ENCODE results near the gene PPP1R14C. TPM values are rescaled to one million over a fixed set of nuclear protein-coding genes. Genes with fewer than 3 reads are reported as not detected.

PPP1R14C gene
- total and polyA plus RNA-seq, 7 donors, result under 0.01 to 37.0 (median 19.8) TPM; not detected in 2

DNA sequence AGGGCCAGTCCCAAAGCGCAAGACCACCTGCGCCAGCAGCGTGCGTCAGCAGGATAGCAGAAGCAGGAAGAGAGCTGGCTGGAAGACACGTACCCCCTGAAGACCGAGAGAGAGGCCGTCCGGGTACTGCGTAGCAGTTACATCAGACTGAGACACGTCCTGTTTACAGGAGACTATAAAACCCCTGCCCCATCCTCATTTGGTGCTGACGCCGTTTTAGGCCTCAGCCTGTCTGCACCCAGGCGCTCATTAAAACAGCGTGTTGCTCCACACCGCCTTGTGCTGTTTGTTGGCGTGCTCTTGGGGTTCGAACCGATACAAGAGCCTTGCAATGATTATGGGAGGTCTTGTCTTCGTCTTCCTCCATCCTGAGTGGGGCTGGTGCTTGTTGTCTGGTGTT lies 42.1 kb upstream of the PPP1R14C start:
- H3K4me1 ChIP-seq, result no peaks in the 10 kb centered on the region
- no peak for TF ChIP-seq POLR2AphosphoS5 (IDR thresholded peaks at IDR 0.05)
- TF ChIP-seq EP300 (IDR thresholded peaks at IDR 0.05), result no peak
- TF ChIP-seq, protein P1, sequence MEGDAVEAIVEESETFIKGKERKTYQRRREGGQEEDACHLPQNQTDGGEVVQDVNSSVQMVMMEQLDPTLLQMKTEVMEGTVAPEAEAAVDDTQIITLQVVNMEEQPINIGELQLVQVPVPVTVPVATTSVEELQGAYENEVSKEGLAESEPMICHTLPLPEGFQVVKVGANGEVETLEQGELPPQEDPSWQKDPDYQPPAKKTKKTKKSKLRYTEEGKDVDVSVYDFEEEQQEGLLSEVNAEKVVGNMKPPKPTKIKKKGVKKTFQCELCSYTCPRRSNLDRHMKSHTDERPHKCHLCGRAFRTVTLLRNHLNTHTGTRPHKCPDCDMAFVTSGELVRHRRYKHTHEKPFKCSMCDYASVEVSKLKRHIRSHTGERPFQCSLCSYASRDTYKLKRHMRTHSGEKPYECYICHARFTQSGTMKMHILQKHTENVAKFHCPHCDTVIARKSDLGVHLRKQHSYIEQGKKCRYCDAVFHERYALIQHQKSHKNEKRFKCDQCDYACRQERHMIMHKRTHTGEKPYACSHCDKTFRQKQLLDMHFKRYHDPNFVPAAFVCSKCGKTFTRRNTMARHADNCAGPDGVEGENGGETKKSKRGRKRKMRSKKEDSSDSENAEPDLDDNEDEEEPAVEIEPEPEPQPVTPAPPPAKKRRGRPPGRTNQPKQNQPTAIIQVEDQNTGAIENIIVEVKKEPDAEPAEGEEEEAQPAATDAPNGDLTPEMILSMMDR (IDR thresholded peaks at IDR 0.05), result no peak
- TF ChIP-seq POLR2A (IDR thresholded peaks at IDR 0.05), result no peak
- H3K27ac ChIP-seq, result no peak overlapping the region
- 91 to 95% methylated on average over 19 of the region's 19 CpGs for WGBS, 2 donors
- DNase-seq, result no peak
- H3K4me3 ChIP-seq, result no peak overlapping the region
- H3K36me3 ChIP-seq, result no peaks in the 10 kb centered on the region
- H3K27me3 ChIP-seq, result peaks cover 0 to 1% (median 0%) of the 10 kb centered on the region in 3 donors
- no peaks in the 10 kb centered on the region for H3K9me3 ChIP-seq
- intact Hi-C loops (cut with DNase I), result no loop called here

DNA sequence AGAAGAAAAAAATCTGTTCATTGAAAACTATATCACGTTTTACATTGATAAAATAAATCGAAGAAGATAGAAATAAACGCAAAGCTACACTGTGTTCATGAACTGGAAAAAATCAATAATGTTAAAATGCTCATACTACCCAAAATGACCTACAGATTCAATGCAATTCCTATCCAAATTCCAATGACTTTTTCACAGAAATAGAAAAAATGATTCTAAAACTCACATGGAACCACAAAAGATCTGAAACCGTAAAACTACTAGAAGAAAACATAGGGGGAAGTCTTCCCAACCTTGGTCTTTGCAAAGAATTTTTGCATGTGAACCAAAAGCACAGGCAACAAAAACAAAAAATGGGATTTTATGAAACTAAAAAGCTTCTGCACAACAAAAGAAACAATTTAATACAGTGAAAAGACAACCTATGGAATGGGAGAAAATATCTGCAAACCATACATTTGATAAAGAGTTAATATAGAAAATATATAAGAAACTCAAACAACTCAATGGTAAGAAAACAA lies 40.0 kb upstream of the PPP1R14C start:
- 94 to 96% methylated on average over 4 of the region's 4 CpGs for WGBS, 2 donors
- H3K4me1 ChIP-seq, result no peaks in the 10 kb centered on the region
- DNase-seq, result no peak
- no peak for TF ChIP-seq EP300 (IDR thresholded peaks at IDR 0.05)
- TF ChIP-seq POLR2A (IDR thresholded peaks at IDR 0.05), result no peak
- no peak for TF ChIP-seq POLR2AphosphoS5 (IDR thresholded peaks at IDR 0.05)
- TF ChIP-seq, protein P1 (IDR thresholded peaks at IDR 0.05), result no peak
- intact Hi-C loops (cut with DNase I), result no loop called here
- H3K27ac ChIP-seq, result no peak overlapping the region
- H3K27me3 ChIP-seq, result no peaks in the 10 kb centered on the region
- H3K4me3 ChIP-seq, result no peak overlapping the region
- no peaks in the 10 kb centered on the region for H3K36me3 ChIP-seq
- no peaks in the 10 kb centered on the region for H3K9me3 ChIP-seq

DNA sequence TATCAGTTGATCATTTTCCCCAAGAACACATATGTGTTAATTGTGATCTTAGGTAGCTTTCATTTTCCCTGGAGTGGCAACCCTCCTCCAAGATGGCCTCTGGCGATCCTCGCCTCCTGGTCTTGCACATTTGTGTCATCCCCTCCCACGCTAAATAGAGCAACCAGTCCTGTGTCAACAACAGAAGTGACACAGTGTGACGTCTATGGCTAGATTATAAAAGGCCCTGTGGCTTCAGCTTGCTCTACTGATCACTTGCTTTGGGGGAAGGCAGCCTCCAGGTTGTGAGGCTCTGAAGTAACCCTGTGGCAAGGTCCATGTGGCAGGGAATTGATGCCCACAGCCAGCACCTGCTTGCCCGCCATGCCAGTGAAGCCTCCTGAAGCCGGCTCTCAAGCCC lies 30.6 kb upstream of the PPP1R14C start:
- no peaks in the 10 kb centered on the region for H3K36me3 ChIP-seq
- TF ChIP-seq POLR2AphosphoS5 (IDR thresholded peaks at IDR 0.05) (no peak), EP300 (IDR thresholded peaks at IDR 0.05) (no peak), POLR2A (IDR thresholded peaks at IDR 0.05) (no peak)
- TF ChIP-seq, protein P1 (IDR thresholded peaks at IDR 0.05), result no peak
- H3K4me1 ChIP-seq, result no peaks in the 10 kb centered on the region
- no peak for DNase-seq
- intact Hi-C loops (cut with DNase I), result no loop called here
- H3K27me3 ChIP-seq, result no peaks in the 10 kb centered on the region
- H3K9me3 ChIP-seq, result no peaks in the 10 kb centered on the region
- H3K4me3 ChIP-seq, result no peak overlapping the region
- no peak overlapping the region for H3K27ac ChIP-seq
- 85 to 88% methylated on average over 6 of the region's 6 CpGs for WGBS, 2 donors

DNA sequence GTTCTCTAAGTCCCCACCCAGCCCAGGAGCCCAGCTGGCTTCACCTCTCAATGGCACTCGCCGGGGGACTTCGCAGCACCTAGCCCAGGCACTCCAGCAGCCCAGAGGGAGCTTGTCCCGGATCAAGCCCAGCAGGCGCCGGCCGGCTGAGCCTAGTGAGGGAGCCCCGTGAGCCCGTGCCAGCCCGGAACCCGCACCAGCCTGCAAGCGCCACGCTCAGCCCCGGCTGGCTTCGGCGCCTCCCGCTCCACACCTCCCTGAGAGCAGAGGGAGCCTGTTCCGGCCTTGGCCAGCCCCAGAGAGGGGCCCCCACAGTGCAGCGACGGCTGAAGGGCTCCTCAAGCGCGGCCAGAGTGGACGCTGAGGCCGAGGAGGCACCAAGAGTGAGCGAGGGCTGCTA lies 27.1 kb upstream of the PPP1R14C start:
- Histone ChIP-seq H3K9me3 (no peaks in the 10 kb centered on the region), H3K27me3 (no peaks in the 10 kb centered on the region), H3K4me1 (no peaks in the 10 kb centered on the region), H3K36me3 (no peaks in the 10 kb centered on the region), H3K4me3 (no peak overlapping the region), H3K27ac (no peak overlapping the region)
- intact Hi-C loops (cut with DNase I), result no loop called here
- TF ChIP-seq POLR2AphosphoS5 (IDR thresholded peaks at IDR 0.05) (no peak), EP300 (IDR thresholded peaks at IDR 0.05) (no peak), POLR2A (IDR thresholded peaks at IDR 0.05) (no peak)
- TF ChIP-seq, protein P1 (IDR thresholded peaks at IDR 0.05), result no peak
- 96 to 97% methylated on average over 25 of the region's 25 CpGs for WGBS, 2 donors
- DNase-seq, result no peak

DNA sequence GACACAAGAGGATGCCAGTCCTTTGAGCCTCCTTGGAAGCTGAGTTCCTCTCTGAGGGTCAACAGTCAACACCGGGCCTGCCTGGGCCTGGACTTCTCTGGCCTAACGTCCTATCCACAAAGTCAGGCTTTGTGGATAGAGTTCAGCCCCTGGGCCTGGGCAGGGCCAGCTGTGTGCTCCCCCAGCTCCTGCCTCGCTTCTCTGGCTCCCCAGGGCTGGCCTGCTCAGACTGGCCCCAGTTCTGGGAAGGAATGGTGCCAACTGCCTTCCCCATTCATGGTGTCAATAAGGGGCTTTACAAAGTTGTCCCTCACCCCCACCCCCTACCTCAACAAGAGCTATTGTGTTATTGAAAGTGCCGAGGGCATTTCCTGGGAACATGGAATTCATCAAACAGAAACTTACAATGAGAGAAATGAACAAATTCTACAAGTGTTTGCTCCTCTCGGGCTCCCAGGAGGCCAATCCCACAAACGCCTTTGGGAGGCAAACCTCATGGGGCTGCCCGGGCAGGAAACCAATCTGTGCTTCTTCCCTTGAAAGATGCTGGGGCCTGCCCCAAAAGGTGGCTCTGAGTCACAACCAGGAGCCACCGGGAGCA lies 26.5 kb upstream of the PPP1R14C start:
- TF ChIP-seq POLR2A (IDR thresholded peaks at IDR 0.05), result no peak
- no peak for TF ChIP-seq POLR2AphosphoS5 (IDR thresholded peaks at IDR 0.05)
- TF ChIP-seq, protein P1 (IDR thresholded peaks at IDR 0.05), result no peak
- TF ChIP-seq EP300 (IDR thresholded peaks at IDR 0.05), result no peak
- intact Hi-C loops (cut with DNase I), result no loop called here

More for the DNA sequence above, 26.5 kb upstream of the PPP1R14C start:
- Histone ChIP-seq H3K27ac (no peak overlapping the region), H3K36me3 (no peaks in the 10 kb centered on the region), H3K4me3 (no peak overlapping the region), H3K9me3 (no peaks in the 10 kb centered on the region), H3K27me3 (no peaks in the 10 kb centered on the region), H3K4me1 (no peaks in the 10 kb centered on the region)
- WGBS, 2 donors, result 81 to 92% methylated on average over 8 of the region's 8 CpGs
- DNase-seq, result no peak
